Esophagus (tissue), 2 donors: Measurements from ENCODE around the gene THAP7. TPM values are rescaled to one million over a fixed set of nuclear protein-coding genes. Genes with fewer than 3 reads are reported as not detected.
A peak's percentile ranks its signal among the peaks of the same experiment; 100 is the strongest.

Experiments used
- H3K27ac ChIP-seq, 2 donors: one replicate each; pipeline ENCODE4 v1.5.1; 2013; ENCODE audit warnings: low read depth in 2 of 2, mild to moderate bottlenecking in 2 of 2, inconsistent platforms in 1 of 2, low read length in 1 of 2, moderate library complexity in 1 of 2
- H3K27me3 ChIP-seq, 2 donors: one replicate each; pipeline ENCODE4 v1.6.1; 2013; ENCODE audit warnings: low read length in 2 of 2, control low read depth in 1 of 2, mild to moderate bottlenecking in 1 of 2; ENCODE audit not compliant: insufficient read depth in 2 of 2, control insufficient read depth in 1 of 2
- H3K36me3 ChIP-seq, 2 donors: one replicate each; pipeline ENCODE4 v1.6.1; 2013; ENCODE audit warnings: low read length in 1 of 2; ENCODE audit not compliant: control insufficient read depth in 2 of 2, insufficient read depth in 2 of 2
- H3K4me1 ChIP-seq, 2 donors: one replicate each; pipeline ENCODE4 v1.6.1; 2013; ENCODE audit warnings: low read length in 1 of 2; ENCODE audit not compliant: control insufficient read depth in 2 of 2, insufficient read depth in 2 of 2
- H3K4me3 ChIP-seq, 2 donors: one replicate each; pipeline ENCODE4 v1.5.1; 2013; ENCODE audit warnings: low read length in 2 of 2, mild to moderate bottlenecking in 2 of 2, low read depth in 1 of 2, moderate library complexity in 1 of 2
- H3K9me3 ChIP-seq, 2 donors: one replicate each; pipeline ENCODE4 v1.6.1; 2013; ENCODE audit warnings: mild to moderate bottlenecking in 2 of 2, low read depth in 1 of 2, low read length in 1 of 2, moderate library complexity in 1 of 2; ENCODE audit not compliant: control insufficient read depth in 2 of 2, insufficient read depth in 1 of 2
- WGBS, 2 donors: extraction: QIAGEN DNeasy Blood & Tissue Kit; methylation state at CpG; one replicate each; pipeline ENCODE4 v1.1.7; 2013; 5-methylcytosine and 5-hydroxymethylcytosine counted together
- polyA plus RNA-seq, 2 donors: library from polyadenylated mRNA; stranded (reverse); fragments of 200-250 nt; gene quantifications; one replicate each; pipeline ENCODE4 v1.2.3, GENCODE V29; 2013
- donor health status: healthy with polysubstance abuse.
- donor health status: Bipolar disorder and iron deficiency.

Gene THAP7
- polyA plus RNA-seq, 2 donors = 21.0 to 28.2 TPM

DNA sequence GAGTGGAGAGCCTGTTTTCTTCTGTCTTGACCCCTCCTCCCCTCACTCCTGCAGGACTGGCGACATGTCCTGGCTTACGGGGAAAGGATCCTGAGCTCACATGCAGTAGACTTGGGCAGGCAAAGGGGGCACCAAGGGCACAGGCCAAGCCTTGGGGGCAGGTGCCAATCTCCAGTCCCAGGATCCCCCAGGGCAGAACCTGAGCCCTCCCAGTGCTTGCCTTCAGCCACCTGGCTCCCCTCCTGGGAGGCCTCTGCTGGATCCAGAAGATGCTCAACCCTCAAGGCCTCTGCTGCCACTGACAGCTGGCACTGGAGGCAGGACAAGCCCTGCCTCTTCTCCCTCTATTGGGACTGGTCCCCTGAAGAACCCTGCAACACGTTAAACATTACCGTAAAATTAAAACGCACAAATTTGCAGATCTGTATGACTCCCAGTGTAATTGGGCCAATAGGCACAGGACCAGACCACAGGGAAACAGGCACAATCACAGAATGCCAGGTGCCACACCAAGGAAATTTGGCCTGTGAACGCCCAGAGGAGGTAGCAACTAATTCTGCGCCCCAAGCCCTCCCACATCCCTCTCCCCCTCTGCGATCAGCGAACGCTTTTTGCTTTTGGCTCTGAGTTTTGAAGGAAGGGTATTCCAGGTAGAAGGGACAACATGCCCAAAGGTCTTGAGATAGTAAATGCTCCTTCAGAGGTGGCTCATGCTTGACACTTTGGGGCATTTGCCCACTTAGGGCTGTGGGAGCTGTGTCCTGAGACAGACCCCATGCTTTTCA is 20.8 kb downstream of the THAP7 start:
- peaks cover 10 to 25% of the 10 kb centered on the region in 2 donors for H3K4me1 ChIP-seq
- H3K27ac ChIP-seq = peak overlapping the region; percentile 88 to 92
- H3K27me3 ChIP-seq = no peaks in the 10 kb centered on the region
- H3K4me3 ChIP-seq = peak overlapping the region; percentile 85 to 94
- H3K36me3 ChIP-seq = peaks cover 7 to 12% of the 10 kb centered on the region in 2 donors
- H3K9me3 ChIP-seq = no peaks in the 10 kb centered on the region
- 50 to 63% methylated on average over 10 of the region's 10 CpGs for WGBS, 2 donors

DNA sequence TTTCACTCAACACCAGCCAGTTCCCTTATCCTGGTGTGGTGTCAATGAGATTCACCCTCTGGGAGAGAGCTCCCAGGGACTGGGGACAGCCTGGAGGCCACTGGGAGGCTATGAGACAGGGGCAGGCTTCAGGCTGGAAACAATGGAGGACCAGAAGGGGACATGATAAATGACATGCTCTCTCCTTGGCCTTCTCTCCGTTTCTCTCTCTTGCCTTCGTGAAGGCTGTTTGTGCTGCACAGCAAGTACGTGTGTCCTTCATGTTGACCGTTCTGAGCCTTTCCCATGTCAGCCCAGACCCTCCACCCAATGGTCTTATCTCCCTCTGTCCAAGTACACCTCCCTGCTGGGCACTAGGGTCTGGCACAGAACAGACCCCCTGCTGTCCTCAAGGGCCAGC is 21.4 kb downstream of the THAP7 start:
- Histone ChIP-seq H3K27ac (no peak overlapping the region), H3K4me1 (peaks cover 10 to 25% of the 10 kb centered on the region in 2 donors), H3K27me3 (no peaks in the 10 kb centered on the region), H3K36me3 (peaks cover 3 to 7% of the 10 kb centered on the region in 2 donors), H3K4me3 (no peak overlapping the region), H3K9me3 (no peaks in the 10 kb centered on the region)
- 84 to 91% methylated on average over 4 of the region's 4 CpGs for WGBS, 2 donors

DNA sequence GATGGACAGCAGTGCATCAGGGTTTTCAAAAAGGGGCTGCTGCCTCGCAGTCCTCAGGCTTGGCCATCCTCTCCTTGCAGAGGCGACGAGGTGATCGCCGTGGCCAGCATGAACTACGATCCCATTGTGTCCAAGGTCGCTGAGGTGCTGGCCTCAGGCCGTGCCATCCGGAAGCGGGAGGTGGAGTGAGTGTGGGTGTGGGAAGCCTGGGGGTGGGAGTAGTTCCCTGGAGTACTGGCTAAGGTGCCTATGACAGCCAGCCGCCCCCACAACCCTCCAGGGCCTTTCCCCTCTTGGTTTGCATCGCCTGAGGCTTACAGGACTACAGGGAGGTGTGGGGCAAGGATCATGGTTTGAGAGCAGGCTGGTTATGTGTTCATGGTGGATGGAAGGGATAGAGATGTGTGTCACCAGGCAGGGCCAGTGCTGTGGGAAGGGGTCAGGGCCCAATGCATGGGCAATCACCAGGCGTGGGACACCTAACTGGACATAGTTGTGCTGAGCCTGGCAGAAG is 21.9 kb downstream of the THAP7 start:
- peak overlapping the region; percentile 3 to 16 for H3K4me3 ChIP-seq

DNA sequence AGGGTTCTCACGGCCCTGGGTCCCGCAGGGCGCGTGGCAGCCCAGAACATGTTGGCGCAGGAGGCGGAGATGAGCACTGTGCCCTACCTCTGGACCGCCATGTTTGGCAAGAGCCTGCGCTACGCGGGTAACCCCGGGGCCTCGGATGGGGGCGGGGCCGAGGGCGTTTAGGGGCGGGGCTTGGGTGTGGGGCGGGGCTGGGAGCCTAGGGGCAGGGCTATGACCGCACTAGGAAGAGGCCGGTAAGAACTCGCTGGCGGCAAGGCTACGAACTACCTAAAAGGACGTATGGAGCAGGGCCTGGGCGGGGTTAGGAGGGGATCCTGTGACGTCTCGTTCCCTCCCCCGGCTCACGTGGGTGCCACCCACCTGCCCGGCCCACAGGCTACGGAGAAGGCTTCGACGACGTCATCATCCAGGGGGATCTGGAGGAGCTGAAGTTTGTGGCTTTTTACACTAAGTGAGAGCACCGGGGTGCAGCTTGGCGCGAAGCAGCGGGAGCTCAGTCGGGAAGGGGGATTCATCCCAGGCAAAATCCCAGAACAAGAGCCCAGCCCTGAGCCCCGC is 22.6 kb downstream of the THAP7 start:
- WGBS, 2 donors = 13 to 15% methylated on average over 36 to 39 of the region's 39 CpGs
- Histone ChIP-seq H3K27ac (peak overlapping the region in 1 of 2 donors; percentile 26), H3K4me3 (peak overlapping the region; percentile 3 to 16), H3K4me1 (peaks cover 10 to 25% of the 10 kb centered on the region in 2 donors), H3K9me3 (no peaks in the 10 kb centered on the region), H3K27me3 (no peaks in the 10 kb centered on the region), H3K36me3 (peaks cover 0 to 4% of the 10 kb centered on the region in 2 donors)

More for the DNA sequence above, 21.9 kb downstream of the THAP7 start:
- peaks cover 10 to 25% of the 10 kb centered on the region in 2 donors for H3K4me1 ChIP-seq
- no peaks in the 10 kb centered on the region for H3K27me3 ChIP-seq
- peaks cover 2 to 7% of the 10 kb centered on the region in 2 donors for H3K36me3 ChIP-seq
- H3K27ac ChIP-seq = peak overlapping the region in 1 of 2 donors; percentile 26
- WGBS, 2 donors = 35 to 40% methylated on average over 13 of the region's 13 CpGs
- no peaks in the 10 kb centered on the region for H3K9me3 ChIP-seq

DNA sequence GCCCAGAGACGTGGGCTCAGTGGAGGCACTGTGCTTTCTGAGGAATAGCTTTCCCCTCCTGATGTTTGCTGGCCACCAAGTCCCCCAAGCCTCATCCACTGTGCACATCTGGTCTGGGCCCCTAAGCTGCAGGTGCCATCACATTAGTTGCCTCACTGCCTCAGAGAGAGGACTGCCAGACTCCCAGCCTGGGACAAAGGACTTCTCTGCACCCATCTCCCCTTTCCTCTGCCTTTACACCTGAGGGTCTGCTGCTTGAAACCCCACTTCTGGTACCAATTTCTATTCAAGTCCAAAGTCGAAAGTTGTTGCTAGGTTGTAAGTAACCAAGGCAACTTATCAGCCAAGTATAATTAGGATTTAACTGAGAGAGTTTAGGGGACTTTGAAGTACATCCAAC is 23.5 kb downstream of the THAP7 start:
- H3K27me3 ChIP-seq = no peaks in the 10 kb centered on the region
- H3K4me1 ChIP-seq = peaks cover 10 to 24% of the 10 kb centered on the region in 2 donors
- no peak overlapping the region for H3K27ac ChIP-seq
- H3K36me3 ChIP-seq = no peaks in the 10 kb centered on the region
- WGBS, 2 donors = 83 to 93% methylated on average over 2 of the region's 2 CpGs
- no peaks in the 10 kb centered on the region for H3K9me3 ChIP-seq
- no peak overlapping the region for H3K4me3 ChIP-seq

DNA sequence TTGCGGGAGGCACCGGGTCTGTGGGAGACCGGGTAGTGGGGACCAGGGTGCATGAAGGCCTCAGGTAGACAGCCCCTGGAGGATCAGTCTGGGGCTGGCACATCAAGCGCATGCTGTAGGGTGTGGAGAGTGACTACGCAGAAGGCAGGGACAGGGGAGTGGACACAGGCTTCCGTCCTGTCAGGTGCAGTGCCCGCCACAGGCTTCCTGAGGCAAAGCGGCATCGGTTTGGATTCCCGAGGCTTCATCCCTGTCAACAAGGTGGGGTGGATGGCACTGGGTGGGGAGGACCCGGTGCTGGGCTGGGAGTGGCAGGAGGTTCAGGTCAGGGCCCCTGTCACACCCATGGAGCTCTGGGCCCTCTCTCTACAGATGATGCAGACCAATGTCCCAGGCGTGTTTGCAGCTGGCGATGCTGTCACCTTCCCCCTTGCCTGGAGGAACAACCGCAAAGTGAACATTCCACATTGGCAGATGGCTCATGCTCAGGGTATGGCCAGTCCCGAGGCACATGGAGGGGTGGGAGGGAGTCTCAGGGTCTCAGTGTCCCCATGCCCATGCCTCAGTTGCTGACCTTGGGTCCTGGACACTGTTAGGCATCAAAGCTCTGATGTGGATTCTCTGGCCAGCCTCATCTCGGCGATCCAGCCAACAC is 24.3 kb downstream of the THAP7 start:
- peaks cover 5 to 18% of the 10 kb centered on the region in 2 donors for H3K4me1 ChIP-seq
- H3K36me3 ChIP-seq = no peaks in the 10 kb centered on the region
- H3K27ac ChIP-seq = no peak overlapping the region
- no peak overlapping the region for H3K4me3 ChIP-seq
- 83 to 86% methylated on average over 17 of the region's 17 CpGs for WGBS, 2 donors
- H3K27me3 ChIP-seq = no peaks in the 10 kb centered on the region
- H3K9me3 ChIP-seq = no peaks in the 10 kb centered on the region

DNA sequence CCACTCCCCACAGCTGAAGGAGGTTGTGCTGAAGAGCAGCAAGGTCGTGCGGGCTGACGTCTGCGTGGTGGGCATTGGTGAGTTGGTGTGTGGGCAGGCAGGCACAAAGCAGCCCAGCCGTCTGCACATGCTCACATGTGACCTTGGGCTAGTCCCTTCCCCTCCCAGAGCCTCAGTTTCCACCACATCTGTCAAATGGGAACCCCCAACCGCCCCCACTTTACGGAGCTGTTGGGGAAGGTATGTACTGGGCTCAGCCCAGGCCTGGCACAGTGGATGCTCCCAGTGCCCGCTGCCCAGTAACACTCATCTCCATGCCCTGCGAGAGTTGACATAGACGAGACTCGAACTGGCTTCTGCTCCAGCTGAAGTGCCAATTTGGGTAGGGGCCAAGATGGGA is 24.9 kb downstream of the THAP7 start:
- Histone ChIP-seq H3K4me3 (no peak overlapping the region), H3K9me3 (no peaks in the 10 kb centered on the region), H3K27ac (no peak overlapping the region), H3K4me1 (peaks cover 5 to 18% of the 10 kb centered on the region in 2 donors), H3K27me3 (no peaks in the 10 kb centered on the region), H3K36me3 (no peaks in the 10 kb centered on the region)
- WGBS, 2 donors = 74 to 75% methylated on average over 11 of the region's 11 CpGs

DNA sequence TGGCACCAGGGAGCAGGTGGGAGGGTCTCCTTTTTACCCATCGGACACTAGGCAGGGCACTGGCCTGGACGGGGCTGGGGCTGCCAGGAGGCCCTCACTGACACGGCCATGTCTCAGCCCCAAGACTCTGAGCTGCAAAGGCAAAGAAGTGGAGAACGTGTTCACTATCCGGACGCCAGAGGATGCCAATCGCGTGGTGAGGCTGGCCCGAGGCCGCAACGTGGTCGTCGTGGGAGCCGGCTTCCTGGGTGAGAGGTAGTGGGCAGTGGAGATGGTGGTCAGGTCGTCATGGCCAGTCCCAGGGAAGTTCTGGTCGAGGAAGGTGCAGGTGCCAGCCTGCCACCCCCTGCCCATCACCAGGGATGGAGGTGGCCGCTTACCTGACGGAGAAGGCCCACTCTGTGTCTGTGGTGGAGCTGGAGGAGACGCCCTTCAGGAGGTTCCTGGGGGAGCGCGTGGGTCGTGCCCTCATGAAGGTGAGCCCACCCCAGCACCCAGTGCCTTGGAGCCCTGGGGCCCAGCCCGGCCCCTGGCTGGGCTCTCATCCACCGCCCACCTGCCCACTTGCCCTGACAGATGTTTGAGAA is 25.5 kb downstream of the THAP7 start:
- Histone ChIP-seq H3K4me1 (peaks cover 5 to 17% of the 10 kb centered on the region in 2 donors), H3K9me3 (no peaks in the 10 kb centered on the region), H3K4me3 (no peak overlapping the region), H3K36me3 (no peaks in the 10 kb centered on the region), H3K27ac (no peak overlapping the region), H3K27me3 (no peaks in the 10 kb centered on the region)
- WGBS, 2 donors = 76 to 78% methylated on average over 20 to 24 of the region's 24 CpGs

DNA sequence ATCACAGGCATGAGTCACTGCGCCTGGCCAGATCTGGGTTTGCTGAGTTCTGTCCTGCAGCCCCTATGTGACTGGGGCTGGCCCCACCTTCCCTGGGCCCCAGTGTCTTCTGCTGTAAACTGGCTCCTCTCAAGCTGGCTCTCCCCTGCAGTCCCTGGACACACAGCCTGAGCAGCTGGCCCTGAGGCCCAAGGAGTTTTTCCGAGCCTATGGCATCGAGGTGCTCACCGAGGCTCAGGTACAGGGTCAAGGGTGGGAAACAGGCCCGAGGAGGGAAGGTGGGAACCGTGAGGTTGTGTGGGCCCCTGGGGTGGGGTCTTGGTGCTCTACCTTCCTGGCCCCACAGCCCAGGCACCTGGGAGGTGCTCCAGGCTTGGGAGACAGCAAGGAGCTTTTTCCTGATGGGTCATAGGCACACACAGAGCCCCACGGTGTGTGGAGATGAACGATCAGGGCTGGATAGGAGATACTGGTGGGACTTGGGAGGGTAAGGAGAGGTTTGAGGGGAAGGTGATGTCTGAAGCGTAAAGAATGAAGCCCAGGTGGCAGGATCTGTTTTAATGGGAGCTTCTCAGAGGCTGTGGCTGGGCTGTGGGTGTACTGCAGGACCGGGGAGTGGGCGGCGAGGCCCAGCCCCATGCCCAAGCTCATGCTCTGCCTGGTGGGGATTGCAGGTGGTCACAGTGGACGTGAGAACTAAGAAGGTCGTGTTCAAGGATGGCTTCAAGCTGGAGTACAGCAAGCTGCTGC is 26.2 kb downstream of the THAP7 start:
- H3K27ac ChIP-seq = no peak overlapping the region
- H3K36me3 ChIP-seq = no peaks in the 10 kb centered on the region
- peaks cover 5 to 12% of the 10 kb centered on the region in 2 donors for H3K4me1 ChIP-seq
- WGBS, 2 donors = 78 to 80% methylated on average over 14 of the region's 14 CpGs
- no peaks in the 10 kb centered on the region for H3K27me3 ChIP-seq
- no peaks in the 10 kb centered on the region for H3K9me3 ChIP-seq
- H3K4me3 ChIP-seq = no peak overlapping the region
